Natural killer cell (primary cell): ENCODE data around the gene DENND2D. TPM values are rescaled to one million over a fixed set of nuclear protein-coding genes. Genes with fewer than 3 reads are reported as not detected.

Experiments used
- ATAC-seq, 3 donors: fragments of 150-1000 bp in 2 of 3; fragments of 200-7000 bp in 1 of 3; cut with Tn5 transposase; 1 replicate in 1 of 3; 2 replicates in 2 of 3; pipeline ENCODE4 v1.10.0; 2021; ENCODE audit warnings: mild to moderate bottlenecking in 2 of 3, moderate library complexity in 2 of 3
- DNase-seq, 2 donors: peaks; one replicate each; pipeline versions ENCODE4 v3.0.0 to v3.0.0-alpha.2; 2013 to 2021; ENCODE audit warnings: mixed read lengths in 1 of 2
- H3K27ac ChIP-seq: one replicate; pipeline ENCODE4 v1.5.1; 2013; ENCODE audit warnings: mild to moderate bottlenecking, low read length
- H3K27me3 ChIP-seq: one replicate; pipeline ENCODE4 v1.6.1; 2013; ENCODE audit warnings: low read length; ENCODE audit not compliant: control insufficient read depth, insufficient read depth
- H3K36me3 ChIP-seq: one replicate; pipeline ENCODE4 v1.6.1; 2013; ENCODE audit warnings: low read length; ENCODE audit not compliant: control insufficient read depth, insufficient read depth
- H3K4me1 ChIP-seq: one replicate; pipeline ENCODE4 v1.6.1; 2013; ENCODE audit warnings: low read length; ENCODE audit not compliant: control insufficient read depth, insufficient read depth
- H3K4me3 ChIP-seq: one replicate; pipeline ENCODE4 v1.5.1; 2013; ENCODE audit warnings: low read length
- H3K9me3 ChIP-seq: one replicate; pipeline ENCODE4 v1.6.1; 2013; ENCODE audit warnings: low read length; ENCODE audit not compliant: control insufficient read depth, insufficient read depth
- H3K27ac Mint-ChIP-seq, 2 donors: one replicate each; pipeline ENCODE4 v1.8.0; 2022; ENCODE audit warnings: mild to moderate bottlenecking in 2 of 2, mixed read lengths in 2 of 2, moderate library complexity in 1 of 2
- H3K27me3 Mint-ChIP-seq, 2 donors: one replicate each; pipeline ENCODE4 v1.8.0; 2022; ENCODE audit warnings: low read depth in 2 of 2, mixed read lengths in 2 of 2
- H3K36me3 Mint-ChIP-seq: one replicate; pipeline ENCODE4 v1.8.0; 2022; ENCODE audit warnings: mixed read lengths
- H3K4me1 Mint-ChIP-seq, 2 donors: one replicate each; pipeline ENCODE4 v1.8.0; 2022; ENCODE audit warnings: mixed read lengths in 2 of 2
- H3K4me3 Mint-ChIP-seq: one replicate; pipeline ENCODE4 v1.8.0; 2022; ENCODE audit warnings: mild to moderate bottlenecking, moderate library complexity, mixed read lengths
- H3K9me3 Mint-ChIP-seq, 2 donors: one replicate each; pipeline ENCODE4 v1.8.0; 2022; ENCODE audit warnings: mixed read lengths in 2 of 2
- CTCF ChIP-seq: fragments of 200-600 bp; IDR thresholded peaks from one replicate; pipeline ENCODE4 v1.8.0; 2022; ENCODE audit warnings: antibody characterized with exemption
- WGBS: methylation state at CpG from one replicate; pipeline ENCODE4 v1.1.7; 2013; ENCODE audit warnings: missing lambda C conversion rate; ENCODE audit not compliant: insufficient coverage; 5-methylcytosine and 5-hydroxymethylcytosine counted together
- intact Hi-C: fragments of 100-400 bp; cut with micrococcal nuclease; formaldehyde crosslinking; loops from one replicate; pipeline ENCODE4 v1.14.2; 2022
- total RNA-seq, 4 donors: library from RNA; stranded (reverse); fragments of 120-200 nt in 1 of 4; gene quantifications; one replicate each; pipeline versions ENCODE4 v1.2.3 to v1.2.4, GENCODE V29; 2013 to 2022

The DENND2D gene
- total RNA-seq, 3 donors from 2014 or later (not counting 1 experiment from before 2014, with no cell fraction given): 203 to 297 (median 203) TPM

- peaks cover 71% of the 10 kb centered on the region for H3K4me1 ChIP-seq
- no CpG with 5 or more reads among the region's 1 CpG for WGBS
- Mint-ChIP-seq H3K4me3 (peak overlapping the region; percentile 94), H3K9me3 (no peaks in the 10 kb centered on the region), H3K27ac (peak overlapping the region; percentile 91 to 95), H3K27me3 (no peaks in the 10 kb centered on the region), H3K36me3 (peaks cover 5% of the 10 kb centered on the region), H3K4me1 (peaks cover 74 to 79% of the 10 kb centered on the region in 2 donors)
- no peak overlapping the region for H3K4me3 ChIP-seq
- no peaks in the 10 kb centered on the region for H3K27me3 ChIP-seq
- no peak for TF ChIP-seq CTCF
- intact Hi-C loops: loop anchor here (5.0 to 10.0 kb wide), 3 partner anchors 60 to 552 kb away; partner anchors contain the start of genes CEPT1, DDX20 and DRAM2
- ATAC-seq (no peak), DNase-seq (no peak)
- H3K27ac ChIP-seq: peak overlapping the region; percentile 87
- H3K36me3 ChIP-seq: peaks cover 18% of the 10 kb centered on the region
- H3K9me3 ChIP-seq: no peaks in the 10 kb centered on the region
These were observed 1.9 kb upstream of the DENND2D start for GRCh38 chr1:111202366-111202706.

DNA sequence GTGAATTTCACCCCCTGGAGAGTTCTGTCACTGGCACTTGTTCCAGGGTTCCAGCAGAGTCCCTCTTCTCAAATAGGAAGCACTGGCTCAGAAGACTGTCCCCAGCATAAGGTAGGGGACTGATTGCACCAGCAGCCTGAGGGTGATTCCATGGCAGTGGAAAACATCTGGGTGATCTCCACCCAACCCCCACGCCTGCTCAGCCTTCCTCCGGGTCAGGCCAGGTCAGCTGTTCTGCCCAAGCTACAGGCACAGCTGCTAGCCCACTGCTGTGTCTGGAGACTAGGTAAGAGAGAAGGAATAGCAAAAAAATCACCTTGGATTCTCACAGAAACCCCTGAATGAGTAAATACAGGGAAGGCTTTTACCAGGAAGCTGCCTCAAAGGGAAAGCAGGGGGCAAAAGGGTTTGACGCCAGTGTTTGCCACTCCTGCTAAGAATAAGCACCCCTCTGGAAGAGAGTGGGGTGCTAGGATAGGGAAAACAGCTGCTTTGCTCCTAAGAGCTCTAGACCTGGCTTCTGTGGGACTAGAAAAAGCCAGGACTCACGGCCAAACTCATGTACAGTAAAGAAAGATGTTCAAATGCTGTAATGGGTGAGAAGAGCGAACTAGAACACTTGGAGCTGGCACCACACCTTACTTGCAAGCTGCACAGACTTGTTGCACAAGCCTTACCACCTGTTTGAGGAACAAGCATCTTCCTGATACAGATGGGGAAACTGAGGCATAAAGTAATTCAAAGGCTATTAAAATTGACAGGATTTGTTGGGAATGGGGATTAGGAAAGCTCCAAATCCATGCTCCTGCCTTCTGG, 1.0 kb upstream of the DENND2D start:
- DNase-seq (peak in 1 of 2 donors; percentile 44), ATAC-seq (no peak)
- Histone ChIP-seq H3K4me1 (peaks cover 80% of the 10 kb centered on the region), H3K9me3 (no peaks in the 10 kb centered on the region), H3K4me3 (peak overlapping the region; percentile 68), H3K36me3 (peaks cover 27% of the 10 kb centered on the region), H3K27me3 (no peaks in the 10 kb centered on the region), H3K27ac (peak overlapping the region; percentile 87)
- peaks cover 11% of the 10 kb centered on the region for H3K36me3 Mint-ChIP-seq
- peaks cover 82% of the 10 kb centered on the region in 2 donors for H3K4me1 Mint-ChIP-seq
- H3K27me3 Mint-ChIP-seq: no peaks in the 10 kb centered on the region
- WGBS: 43% methylated on average over 5 of the region's 5 CpGs
- intact Hi-C loops: loop anchor here (2.0 to 10.0 kb wide), 4 partner anchors 15 to 553 kb away; partner anchors contain the start of genes CEPT1, DDX20 and DRAM2
- peak overlapping the region; percentile 94 for H3K4me3 Mint-ChIP-seq
- TF ChIP-seq CTCF: no peak
- H3K27ac Mint-ChIP-seq: peak overlapping the region; percentile 91 to 95
- H3K9me3 Mint-ChIP-seq: no peaks in the 10 kb centered on the region

GRCh38 chr1:111200802-111201161, 336 bp upstream of the DENND2D start:
- no peaks in the 10 kb centered on the region for H3K27me3 ChIP-seq
- ATAC-seq (no peak), DNase-seq (no peak)
- peaks cover 34% of the 10 kb centered on the region for H3K36me3 ChIP-seq
- H3K4me3 Mint-ChIP-seq: peak overlapping the region; percentile 94
- no peaks in the 10 kb centered on the region for H3K9me3 Mint-ChIP-seq
- peak overlapping the region; percentile 87 for H3K27ac ChIP-seq
- H3K27ac Mint-ChIP-seq: peak overlapping the region; percentile 91 to 95
- no peak for TF ChIP-seq CTCF
- intact Hi-C loops: loop anchor here (1.0 to 10.0 kb wide), 5 partner anchors 9 to 554 kb away; partner anchors contain the start of genes CEPT1, DDX20 and DRAM2
- H3K9me3 ChIP-seq: no peaks in the 10 kb centered on the region
- peaks cover 17% of the 10 kb centered on the region for H3K36me3 Mint-ChIP-seq
- peaks cover 87% of the 10 kb centered on the region for H3K4me1 ChIP-seq
- H3K4me1 Mint-ChIP-seq: peaks cover 82 to 83% of the 10 kb centered on the region in 2 donors
- 42% methylated on average over 3 of the region's 3 CpGs for WGBS
- H3K4me3 ChIP-seq: peak overlapping the region; percentile 68
- H3K27me3 Mint-ChIP-seq: no peaks in the 10 kb centered on the region
